ENCODE data around the gene RRP1. TPM values are rescaled to one million over a fixed set of nuclear protein-coding genes. Genes with fewer than 3 reads are reported as not detected.
A peak's percentile ranks its signal among the peaks of the same experiment; 100 is the strongest.

The RRP1 gene
- total and polyA plus RNA-seq, 10 of the 15 experiments (the other 5 are each of a cell fraction or from before 2014, with no cell fraction given): 0.34 to 70.8 (median 35.1) TPM

DNA sequence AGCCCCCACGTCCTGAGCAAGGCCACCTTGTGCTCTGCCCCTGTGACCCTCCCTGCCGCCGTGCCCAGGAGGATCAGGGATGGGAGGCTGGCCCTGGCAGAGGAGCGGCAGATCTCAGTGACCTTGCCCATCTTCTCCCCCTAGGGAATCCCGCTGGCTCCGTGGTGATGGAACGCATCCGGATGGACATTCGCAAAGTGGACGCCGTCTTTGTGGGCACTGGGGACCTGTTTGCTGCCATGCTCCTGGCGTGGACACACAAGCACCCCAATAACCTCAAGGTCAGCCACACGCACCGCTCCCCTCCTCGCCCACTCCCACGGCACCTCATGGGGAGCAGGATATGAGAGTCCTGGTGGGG is 36.0 kb upstream of the RRP1 start:
- SMC1A ChIA-PET (ENCODE audit: uncharacterized antibody, unreplicated experiment): no interaction called here
- ATAC-seq (no peak), FAIRE-seq (no peak), DNase-seq (ENCODE audit: low read depth, low spot score) (no peak)
- no peaks in the 10 kb centered on the region for H4K20me1 ChIP-seq (ENCODE audit: control insufficient read depth, insufficient read depth)
- POLR2A ChIA-PET: no interaction called here
- H3K27ac ChIP-seq (ENCODE audit: control insufficient read depth, insufficient read depth): no peak overlapping the region
- H3K79me2 ChIP-seq (ENCODE audit: control insufficient read depth, insufficient read depth, low read length): no peaks in the 10 kb centered on the region
- H3K4me3 ChIP-seq: no peak overlapping the region
- H3K4me1 ChIP-seq (ENCODE audit: control insufficient read depth, insufficient read depth, low read length): no peaks in the 10 kb centered on the region
- 97% methylated on average over 16 of the region's 16 CpGs for WGBS (ENCODE audit: insufficient coverage, insufficient replicate concordance, low lambda C conversion rate, missing lambda C conversion rate)
- in situ Hi-C loops (cut with MboI) (no loop called here), intact Hi-C loops (cut with micrococcal nuclease; ENCODE audit: unreplicated experiment) (no loop called here)
- H3K9ac ChIP-seq (ENCODE audit: control insufficient read depth, insufficient read depth, low read length): no peak overlapping the region
- peak; percentile 47 for TF ChIP-seq POLR2A (IDR thresholded peaks at IDR 0.05; ENCODE audit: low read depth, low read length)
- no peak for TF ChIP-seq IKZF2 (IDR thresholded peaks at IDR 0.05)
- no peak for TF ChIP-seq E2F4 (IDR thresholded peaks at IDR 0.05; ENCODE audit: low read depth, low read length)
- no peak for TF ChIP-seq PAX8 (IDR thresholded peaks at IDR 0.05)
- TF ChIP-seq PAX5 (IDR thresholded peaks at IDR 0.05; ENCODE audit: borderline replicate concordance, low read depth, low read length): no peak
- no peak for TF ChIP-seq CREM (IDR thresholded peaks at IDR 0.05; ENCODE audit: low read depth)
- CTCF ChIA-PET: no interaction called here
- peaks cover 13 to 43% of the 10 kb centered on the region in 2 experiments; a peak in 3 of 4 replicates for H3K36me3 ChIP-seq (ENCODE audit: control insufficient read depth in 2 of 2, insufficient read depth in 2 of 2, low read length in 1 of 2)
- RAD21 ChIA-PET (ENCODE audit: unreplicated experiment): no interaction called here
- no peak overlapping the region for H2AFZ ChIP-seq (ENCODE audit: control insufficient read depth, low read depth, low read length)
- H3K27me3 ChIP-seq (replicated peaks in 1 of 2; ENCODE audit: control insufficient read depth in 2 of 2, insufficient read depth in 2 of 2, low read length in 1 of 2): no peaks in the 10 kb centered on the region
- no peaks in the 10 kb centered on the region for H3K9me3 ChIP-seq (replicated peaks; ENCODE audit: control insufficient read depth, insufficient read depth, low read length)
- no TSS peak for BruUV-seq (replicated peaks)
- H3K4me2 ChIP-seq (ENCODE audit: control insufficient read depth, insufficient read depth): no peak overlapping the region

DNA sequence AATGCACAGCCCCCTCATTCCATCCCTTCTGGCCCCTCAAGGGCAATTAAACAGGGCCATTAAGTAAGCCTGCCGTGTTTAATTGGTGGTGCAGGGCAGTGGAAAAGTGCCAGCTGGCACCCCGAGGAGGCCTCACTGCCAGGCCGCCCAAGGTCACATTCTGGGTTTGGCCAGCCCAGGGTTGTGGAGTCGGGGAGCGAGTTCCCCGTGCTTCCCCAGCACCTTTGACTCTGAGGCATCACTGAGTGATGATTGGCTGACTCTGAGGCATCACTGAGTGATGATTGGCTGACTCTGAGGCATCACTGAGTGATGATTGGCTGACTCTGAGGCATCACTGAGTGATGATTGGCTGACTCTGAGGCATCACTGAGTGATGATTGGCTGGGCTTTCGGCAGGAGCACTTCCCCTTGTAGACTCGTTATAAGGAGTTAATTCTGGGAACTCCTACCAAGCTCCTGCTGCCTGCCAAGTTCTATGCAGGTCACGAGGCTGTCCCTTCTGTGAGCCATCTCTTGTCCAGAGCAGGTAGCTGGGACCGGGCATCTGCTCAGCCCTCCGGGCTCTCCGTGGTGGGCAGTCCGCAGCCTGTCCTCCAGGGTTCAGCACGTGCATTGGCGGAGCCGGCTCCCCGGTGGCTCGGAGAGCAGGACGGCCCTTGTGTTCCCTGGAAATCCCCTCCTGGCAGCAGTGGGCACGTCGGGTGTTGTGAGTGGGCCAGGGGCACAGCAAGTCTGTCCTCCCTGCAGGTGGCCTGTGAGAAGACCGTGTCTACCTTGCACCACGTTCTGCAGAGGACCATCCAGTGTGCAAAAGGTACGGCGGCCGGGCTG is 34.2 kb upstream of the RRP1 start:
- ChIA-PET POLR2A (no interaction called here), SMC1A (ENCODE audit: uncharacterized antibody, unreplicated experiment) (no interaction called here), RAD21 (ENCODE audit: unreplicated experiment) (no interaction called here), CTCF (no interaction called here)
- DNase-seq (ENCODE audit: low read depth, low spot score) (no peak), FAIRE-seq (no peak), ATAC-seq (peak; percentile 54)
- Histone ChIP-seq H3K9ac (ENCODE audit: control insufficient read depth, insufficient read depth, low read length) (no peak overlapping the region), H3K4me1 (ENCODE audit: control insufficient read depth, insufficient read depth, low read length) (no peaks in the 10 kb centered on the region), H3K27me3 (replicated peaks in 1 of 2; ENCODE audit: control insufficient read depth in 2 of 2, insufficient read depth in 2 of 2, low read length in 1 of 2) (no peaks in the 10 kb centered on the region), H3K27ac (ENCODE audit: control insufficient read depth, insufficient read depth) (no peak overlapping the region), H3K9me3 (replicated peaks; ENCODE audit: control insufficient read depth, insufficient read depth, low read length) (no peaks in the 10 kb centered on the region), H3K36me3 (ENCODE audit: control insufficient read depth in 2 of 2, insufficient read depth in 2 of 2, low read length in 1 of 2) (peaks cover 11 to 37% of the 10 kb centered on the region in 2 experiments; a peak in 3 of 4 replicates), H3K79me2 (ENCODE audit: control insufficient read depth, insufficient read depth, low read length) (no peaks in the 10 kb centered on the region), H2AFZ (ENCODE audit: control insufficient read depth, low read depth, low read length) (no peak overlapping the region), H3K4me3 (no peak overlapping the region), H4K20me1 (ENCODE audit: control insufficient read depth, insufficient read depth) (no peaks in the 10 kb centered on the region), H3K4me2 (ENCODE audit: control insufficient read depth, insufficient read depth) (no peak overlapping the region)
- WGBS (ENCODE audit: insufficient coverage, insufficient replicate concordance, low lambda C conversion rate, missing lambda C conversion rate): 96% methylated on average over 26 of the region's 26 CpGs
- BruUV-seq (replicated peaks): no TSS peak
- intact Hi-C loops (cut with micrococcal nuclease; ENCODE audit: unreplicated experiment): no loop called here
- in situ Hi-C loops (cut with MboI): no loop called here
- TF ChIP-seq BCL3 (IDR thresholded peaks at IDR 0.05; ENCODE audit: borderline replicate concordance, insufficient read depth, low read depth, low read length, poor library complexity, severe bottlenecking) (peak; percentile 95), FOS (IDR thresholded peaks at IDR 0.05; ENCODE audit: borderline replicate concordance, extremely low read depth, insufficient read length) (peak; percentile 71), NFYB (IDR thresholded peaks at IDR 0.05; ENCODE audit: insufficient read depth, low read depth, low read length) (peak; percentile 90)
- TF ChIP-seq, protein P1, sequence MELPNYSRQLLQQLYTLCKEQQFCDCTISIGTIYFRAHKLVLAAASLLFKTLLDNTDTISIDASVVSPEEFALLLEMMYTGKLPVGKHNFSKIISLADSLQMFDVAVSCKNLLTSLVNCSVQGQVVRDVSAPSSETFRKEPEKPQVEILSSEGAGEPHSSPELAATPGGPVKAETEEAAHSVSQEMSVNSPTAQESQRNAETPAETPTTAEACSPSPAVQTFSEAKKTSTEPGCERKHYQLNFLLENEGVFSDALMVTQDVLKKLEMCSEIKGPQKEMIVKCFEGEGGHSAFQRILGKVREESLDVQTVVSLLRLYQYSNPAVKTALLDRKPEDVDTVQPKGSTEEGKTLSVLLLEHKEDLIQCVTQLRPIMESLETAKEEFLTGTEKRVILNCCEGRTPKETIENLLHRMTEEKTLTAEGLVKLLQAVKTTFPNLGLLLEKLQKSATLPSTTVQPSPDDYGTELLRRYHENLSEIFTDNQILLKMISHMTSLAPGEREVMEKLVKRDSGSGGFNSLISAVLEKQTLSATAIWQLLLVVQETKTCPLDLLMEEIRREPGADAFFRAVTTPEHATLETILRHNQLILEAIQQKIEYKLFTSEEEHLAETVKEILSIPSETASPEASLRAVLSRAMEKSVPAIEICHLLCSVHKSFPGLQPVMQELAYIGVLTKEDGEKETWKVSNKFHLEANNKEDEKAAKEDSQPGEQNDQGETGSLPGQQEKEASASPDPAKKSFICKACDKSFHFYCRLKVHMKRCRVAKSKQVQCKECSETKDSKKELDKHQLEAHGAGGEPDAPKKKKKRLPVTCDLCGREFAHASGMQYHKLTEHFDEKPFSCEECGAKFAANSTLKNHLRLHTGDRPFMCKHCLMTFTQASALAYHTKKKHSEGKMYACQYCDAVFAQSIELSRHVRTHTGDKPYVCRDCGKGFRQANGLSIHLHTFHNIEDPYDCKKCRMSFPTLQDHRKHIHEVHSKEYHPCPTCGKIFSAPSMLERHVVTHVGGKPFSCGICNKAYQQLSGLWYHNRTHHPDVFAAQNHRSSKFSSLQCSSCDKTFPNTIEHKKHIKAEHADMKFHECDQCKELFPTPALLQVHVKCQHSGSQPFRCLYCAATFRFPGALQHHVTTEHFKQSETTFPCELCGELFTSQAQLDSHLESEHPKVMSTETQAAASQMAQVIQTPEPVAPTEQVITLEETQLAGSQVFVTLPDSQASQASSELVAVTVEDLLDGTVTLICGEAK (IDR thresholded peaks at IDR 0.05; ENCODE audit: borderline replicate concordance): no peak

Data from GM12878 (cell line).